ENCODE results near the gene PBX1. TPM values are rescaled to one million over a fixed set of nuclear protein-coding genes. Genes with fewer than 3 reads are reported as not detected.

PBX1 gene
- total and polyA plus RNA-seq, 2 donors from 2014 or later, result 14.9 to 91.5 TPM

- TF ChIP-seq CTCF (IDR thresholded peaks at IDR 0.05; ENCODE audit: borderline replicate concordance, extremely low read depth, insufficient read depth), result no peak
- intact Hi-C loops (cut with DNase I), result no loop called here
These were observed 142.3 kb downstream of the PBX1 start for GRCh38 chr1:164701189-164701761.

DNA sequence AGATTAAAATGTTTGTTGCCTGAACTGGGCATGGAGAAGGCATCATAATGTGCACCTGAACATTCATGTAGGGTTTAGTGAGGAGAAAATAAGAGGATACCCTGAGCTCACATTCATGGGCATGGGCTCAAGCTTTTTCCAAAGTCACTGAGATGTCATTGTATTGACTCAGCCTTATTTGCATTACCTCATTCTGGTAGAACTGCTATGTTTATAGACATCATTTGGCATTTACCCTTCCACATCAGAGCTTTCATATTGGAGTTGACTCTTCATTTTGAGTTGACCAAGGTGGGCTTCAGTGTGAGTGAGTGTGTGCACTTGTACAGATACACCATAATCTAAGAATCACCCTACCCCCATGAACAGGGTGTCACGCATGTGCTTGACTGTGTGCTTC, 143.2 kb downstream of the PBX1 start:
- FAIRE-seq, result no peak
- Histone ChIP-seq H3K9ac (ENCODE audit: low read length in 3 of 3) (no peak overlapping the region), H3K4me3 (ENCODE audit: low read length in 3 of 3) (no peak overlapping the region), H3K4me1 (ENCODE audit: control insufficient read depth in 2 of 3, insufficient read depth in 2 of 3, low read depth in 1 of 3, low read length in 3 of 3) (peaks cover 0 to 17% (median 6%) of the 10 kb centered on the region in 3 donors), H3K36me3 (ENCODE audit: control insufficient read depth in 2 of 3, insufficient read depth in 3 of 3, low read length in 3 of 3) (no peaks in the 10 kb centered on the region), H3K27me3 (ENCODE audit: control insufficient read depth, insufficient read depth, low read length) (no peaks in the 10 kb centered on the region), H3K27ac (ENCODE audit: low read depth in 2 of 2, low read length in 2 of 2) (no peak overlapping the region), H3K9me3 (ENCODE audit: control insufficient read depth in 2 of 3, insufficient read depth in 1 of 3, low read length in 3 of 3) (no peaks in the 10 kb centered on the region)
- no peak for DNase-seq
- no peak for TF ChIP-seq CTCF (IDR thresholded peaks at IDR 0.05; ENCODE audit: borderline replicate concordance, extremely low read depth, insufficient read depth)
- intact Hi-C loops (cut with DNase I), result no loop called here

More at GRCh38 chr1:164701189-164701761, 142.3 kb downstream of the PBX1 start:
- no peak overlapping the region for H3K4me3 ChIP-seq (ENCODE audit: low read length in 3 of 3)
- no peak overlapping the region for H3K9ac ChIP-seq (ENCODE audit: low read length in 3 of 3)
- H3K9me3 ChIP-seq (ENCODE audit: control insufficient read depth in 2 of 3, insufficient read depth in 1 of 3, low read length in 3 of 3), result no peaks in the 10 kb centered on the region
- no peaks in the 10 kb centered on the region for H3K27me3 ChIP-seq (ENCODE audit: control insufficient read depth, insufficient read depth, low read length)
- DNase-seq (peak in 1 of 5 donors; percentile 17), FAIRE-seq (no peak)
- H3K27ac ChIP-seq (ENCODE audit: low read depth in 2 of 2, low read length in 2 of 2), result no peak overlapping the region
- H3K4me1 ChIP-seq (ENCODE audit: control insufficient read depth in 2 of 3, insufficient read depth in 2 of 3, low read depth in 1 of 3, low read length in 3 of 3), result peaks cover 0 to 10% (median 5%) of the 10 kb centered on the region in 3 donors
- H3K36me3 ChIP-seq (ENCODE audit: control insufficient read depth in 2 of 3, insufficient read depth in 3 of 3, low read length in 3 of 3), result no peaks in the 10 kb centered on the region

DNA sequence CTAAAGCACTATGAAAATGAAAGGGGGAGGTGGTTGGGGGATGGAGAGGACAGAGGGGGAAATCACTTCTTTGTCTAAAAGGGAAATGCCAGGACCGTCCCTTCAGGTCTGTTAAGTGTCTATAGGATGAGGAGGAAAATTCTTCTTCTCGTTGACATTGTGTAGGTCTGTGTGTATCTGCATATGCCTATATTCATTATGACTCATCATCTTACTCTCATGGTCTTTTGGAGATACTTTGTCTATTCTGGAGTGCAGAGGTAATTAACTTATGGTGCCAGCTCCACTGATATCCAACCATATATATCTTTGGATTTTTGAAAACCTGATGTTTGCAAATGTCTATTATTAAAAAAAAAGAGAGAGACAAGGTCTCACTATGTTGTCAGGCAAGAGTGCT, 143.7 kb downstream of the PBX1 start:
- intact Hi-C loops (cut with DNase I), result no loop called here

More for the DNA sequence above, 143.7 kb downstream of the PBX1 start:
- Histone ChIP-seq H3K4me3 (ENCODE audit: low read length in 3 of 3) (no peak overlapping the region), H3K27ac (ENCODE audit: low read depth in 2 of 2, low read length in 2 of 2) (no peak overlapping the region), H3K36me3 (ENCODE audit: control insufficient read depth in 2 of 3, insufficient read depth in 3 of 3, low read length in 3 of 3) (no peaks in the 10 kb centered on the region), H3K9me3 (ENCODE audit: control insufficient read depth in 2 of 3, insufficient read depth in 1 of 3, low read length in 3 of 3) (no peaks in the 10 kb centered on the region), H3K9ac (ENCODE audit: low read length in 3 of 3) (no peak overlapping the region), H3K27me3 (ENCODE audit: control insufficient read depth, insufficient read depth, low read length) (no peaks in the 10 kb centered on the region), H3K4me1 (ENCODE audit: control insufficient read depth in 2 of 3, insufficient read depth in 2 of 3, low read depth in 1 of 3, low read length in 3 of 3) (peaks cover 0 to 17% (median 10%) of the 10 kb centered on the region in 3 donors)
- FAIRE-seq, result no peak
- DNase-seq, result no peak
- no peak for TF ChIP-seq CTCF (IDR thresholded peaks at IDR 0.05; ENCODE audit: borderline replicate concordance, extremely low read depth, insufficient read depth)

Data from kidney (tissue), 14 donors.